Measurements from ENCODE around the gene C10orf90.

GRCh38 chr10:126375299-126375698 is 295.2 kb downstream of the C10orf90 start:
- TF ChIP-seq CTCF (conservative IDR thresholded peaks at IDR 0.05; ENCODE audit: low read depth, low read length) (no peak), EZH2 (IDR thresholded peaks at IDR 0.05; ENCODE audit: low read length, unreplicated experiment) (no peak)
